Measurements from ENCODE around the gene SPO11.

Gene SPO11

GRCh38 chr20:57378646-57379262 is 49.2 kb downstream of the SPO11 start:
- in situ Hi-C loops (cut with MboI; ENCODE audit: low sequenced_read_pairs, unreplicated experiment) = loop anchor here (25.0 kb wide), 1 partner anchor 809 kb away; no protein-coding TSS in a partner anchor
- TF ChIP-seq CTCF (IDR thresholded peaks at IDR 0.05; ENCODE audit: borderline replicate concordance, control extremely low read depth, extremely low read depth, insufficient read depth, missing control alignments) = no peak

GRCh38 chr20:57379263-57379647 is 49.7 kb downstream of the SPO11 start:
- DNase-seq (ENCODE audit: low spot score) = no peak
- TF ChIP-seq CTCF (IDR thresholded peaks at IDR 0.05; ENCODE audit: borderline replicate concordance, control extremely low read depth, extremely low read depth, insufficient read depth, missing control alignments) = no peak
- in situ Hi-C loops (cut with MboI; ENCODE audit: low sequenced_read_pairs, unreplicated experiment) = loop anchor here (25.0 kb wide), 1 partner anchor 808 kb away; no protein-coding TSS in a partner anchor

More at GRCh38 chr20:57378646-57379262, 49.2 kb downstream of the SPO11 start:
- DNase-seq (ENCODE audit: low spot score) = no peak

GRCh38 chr20:57380081-57380750 is 50.6 kb downstream of the SPO11 start:
- no peak for DNase-seq (ENCODE audit: low spot score)
- in situ Hi-C loops (cut with MboI; ENCODE audit: low sequenced_read_pairs, unreplicated experiment) = loop anchor here (10.0 to 25.0 kb wide), 2 partner anchors 215 to 807 kb away; no protein-coding TSS in a partner anchor
- TF ChIP-seq CTCF (IDR thresholded peaks at IDR 0.05; ENCODE audit: borderline replicate concordance, control extremely low read depth, extremely low read depth, insufficient read depth, missing control alignments) = no peak

GRCh38 chr20:57381596-57382503 is 52.2 kb downstream of the SPO11 start:
- peak; percentile 87 for DNase-seq (ENCODE audit: low spot score)
- in situ Hi-C loops (cut with MboI; ENCODE audit: low sequenced_read_pairs, unreplicated experiment) = loop anchor here (10.0 to 25.0 kb wide), 2 partner anchors 213 to 805 kb away; no protein-coding TSS in a partner anchor
- TF ChIP-seq CTCF (IDR thresholded peaks at IDR 0.05; ENCODE audit: borderline replicate concordance, control extremely low read depth, extremely low read depth, insufficient read depth, missing control alignments) = peak; percentile 71

GRCh38 chr20:57382516-57382915 is 52.9 kb downstream of the SPO11 start:
- no peak for DNase-seq (ENCODE audit: low spot score)
- in situ Hi-C loops (cut with MboI; ENCODE audit: low sequenced_read_pairs, unreplicated experiment) = loop anchor here (10.0 to 25.0 kb wide), 2 partner anchors 212 to 805 kb away; no protein-coding TSS in a partner anchor
- TF ChIP-seq CTCF (IDR thresholded peaks at IDR 0.05; ENCODE audit: borderline replicate concordance, control extremely low read depth, extremely low read depth, insufficient read depth, missing control alignments) = no peak
